Vagina (tissue), 2 donors: ENCODE data around the gene GRIK2.

Source experiments
- POLR2A ChIP-seq, 2 donors: fragments of 450-650 bp; IDR thresholded peaks; one replicate each; pipeline ENCODE4 v1.6.1; 2017; ENCODE audit warnings: antibody characterized with exemption in 2 of 2, mild to moderate bottlenecking in 2 of 2, moderate library complexity in 2 of 2
- TF ChIP-seq, protein P1 (sequence below), 3 experiments: fragments of 450-650 bp in 2 of 3; fragments of 200-600 bp in 1 of 3; sonication (generic) in 1 of 3; IDR thresholded peaks; one replicate each; pipeline ENCODE4 v1.5.1; 2017 to 2019; ENCODE audit warnings: antibody characterized with exemption in 3 of 3, mild to moderate bottlenecking in 2 of 3, moderate library complexity in 2 of 3

DNA sequence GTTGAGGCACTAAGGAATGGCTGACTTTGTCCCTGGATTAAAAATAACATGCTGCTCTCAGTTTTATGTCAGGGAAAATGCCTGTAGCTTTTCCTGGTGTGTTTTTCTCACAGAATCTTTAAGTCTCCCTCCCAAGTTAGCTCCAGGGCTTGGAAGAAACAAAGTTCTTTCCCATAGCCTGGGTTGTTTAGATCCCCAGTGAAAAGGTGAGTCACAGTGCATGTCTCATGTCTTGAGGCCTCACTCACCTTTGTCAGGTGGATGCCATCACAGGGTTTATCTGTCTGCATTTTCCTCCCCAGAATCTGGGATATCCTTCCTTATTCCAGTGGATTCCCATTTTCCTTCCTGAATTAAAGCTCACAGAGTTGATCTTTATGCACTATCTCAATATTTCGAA, 722.4 kb downstream of the GRIK2 start:
- TF ChIP-seq, protein P1, sequence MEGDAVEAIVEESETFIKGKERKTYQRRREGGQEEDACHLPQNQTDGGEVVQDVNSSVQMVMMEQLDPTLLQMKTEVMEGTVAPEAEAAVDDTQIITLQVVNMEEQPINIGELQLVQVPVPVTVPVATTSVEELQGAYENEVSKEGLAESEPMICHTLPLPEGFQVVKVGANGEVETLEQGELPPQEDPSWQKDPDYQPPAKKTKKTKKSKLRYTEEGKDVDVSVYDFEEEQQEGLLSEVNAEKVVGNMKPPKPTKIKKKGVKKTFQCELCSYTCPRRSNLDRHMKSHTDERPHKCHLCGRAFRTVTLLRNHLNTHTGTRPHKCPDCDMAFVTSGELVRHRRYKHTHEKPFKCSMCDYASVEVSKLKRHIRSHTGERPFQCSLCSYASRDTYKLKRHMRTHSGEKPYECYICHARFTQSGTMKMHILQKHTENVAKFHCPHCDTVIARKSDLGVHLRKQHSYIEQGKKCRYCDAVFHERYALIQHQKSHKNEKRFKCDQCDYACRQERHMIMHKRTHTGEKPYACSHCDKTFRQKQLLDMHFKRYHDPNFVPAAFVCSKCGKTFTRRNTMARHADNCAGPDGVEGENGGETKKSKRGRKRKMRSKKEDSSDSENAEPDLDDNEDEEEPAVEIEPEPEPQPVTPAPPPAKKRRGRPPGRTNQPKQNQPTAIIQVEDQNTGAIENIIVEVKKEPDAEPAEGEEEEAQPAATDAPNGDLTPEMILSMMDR (IDR thresholded peaks at IDR 0.05): no peak
- TF ChIP-seq POLR2A (IDR thresholded peaks at IDR 0.05): no peak
